Measurements from ENCODE around the gene PLPP3. TPM values are rescaled to one million over a fixed set of nuclear protein-coding genes. Genes with fewer than 3 reads are reported as not detected.

Gene PLPP3
- total RNA-seq, 2 donors from 2014 or later, result 40.4 to 107 TPM

- 75% methylated on average over 7 of the region's 7 CpGs for WGBS
- intact Hi-C loops (cut with DNase I), result no loop called here
Observed at GRCh38 chr1:56444960-56445646, 134.3 kb downstream of the PLPP3 start.

More at GRCh38 chr1:56444960-56445646, 134.3 kb downstream of the PLPP3 start:
- H3K4me1 ChIP-seq (replicated peaks), result no peaks in the 10 kb centered on the region
- no peaks in the 10 kb centered on the region for H3K27me3 ChIP-seq (replicated peaks; ENCODE audit: insufficient read depth)
- no peak for DNase-seq (ENCODE audit: low spot score)
- H3K4me3 ChIP-seq, result no peak overlapping the region
- TF ChIP-seq, protein P1, sequence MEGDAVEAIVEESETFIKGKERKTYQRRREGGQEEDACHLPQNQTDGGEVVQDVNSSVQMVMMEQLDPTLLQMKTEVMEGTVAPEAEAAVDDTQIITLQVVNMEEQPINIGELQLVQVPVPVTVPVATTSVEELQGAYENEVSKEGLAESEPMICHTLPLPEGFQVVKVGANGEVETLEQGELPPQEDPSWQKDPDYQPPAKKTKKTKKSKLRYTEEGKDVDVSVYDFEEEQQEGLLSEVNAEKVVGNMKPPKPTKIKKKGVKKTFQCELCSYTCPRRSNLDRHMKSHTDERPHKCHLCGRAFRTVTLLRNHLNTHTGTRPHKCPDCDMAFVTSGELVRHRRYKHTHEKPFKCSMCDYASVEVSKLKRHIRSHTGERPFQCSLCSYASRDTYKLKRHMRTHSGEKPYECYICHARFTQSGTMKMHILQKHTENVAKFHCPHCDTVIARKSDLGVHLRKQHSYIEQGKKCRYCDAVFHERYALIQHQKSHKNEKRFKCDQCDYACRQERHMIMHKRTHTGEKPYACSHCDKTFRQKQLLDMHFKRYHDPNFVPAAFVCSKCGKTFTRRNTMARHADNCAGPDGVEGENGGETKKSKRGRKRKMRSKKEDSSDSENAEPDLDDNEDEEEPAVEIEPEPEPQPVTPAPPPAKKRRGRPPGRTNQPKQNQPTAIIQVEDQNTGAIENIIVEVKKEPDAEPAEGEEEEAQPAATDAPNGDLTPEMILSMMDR (IDR thresholded peaks at IDR 0.05), result no peak
- TF ChIP-seq POLR2A (IDR thresholded peaks at IDR 0.05) (no peak), POLR2AphosphoS5 (IDR thresholded peaks at IDR 0.05) (no peak)
- no peak overlapping the region for H3K27ac ChIP-seq
- no peaks in the 10 kb centered on the region for H3K36me3 ChIP-seq
- no peaks in the 10 kb centered on the region for H3K9me3 ChIP-seq

Small RNA genes within 50 kb of the gene (small RNA-seq; reads per million reads assigned to genes)
- 0 reads per million in 2 donors for gene AC099789.1

Other genes starting within 250 kb of the PLPP3 start
- 1 to 10 TPM; 6.5 to 7.9 TPM for gene PRKAA2, start 65.8 kb upstream of the PLPP3 start, total RNA-seq
- gene FYB2, start 239.8 kb upstream of the PLPP3 start, total RNA-seq, result 1 to 10 TPM; 7.8 to 8.2 TPM

Measured in prostate gland (tissue), 2 donors.